Stimulated activated CD8-positive, alpha-beta memory T cell treated with anti-CD3 and anti-CD28 coated beads, Interleukin-12 subunit alpha, Interleukin-12 subunit beta, amount 100 ng/mL, for 4 hours (primary cell): ENCODE measurements around the gene NUDT14.

Source experiments
- DNase-seq: peaks from one replicate; pipeline ENCODE4 v3.0.0-alpha.2; 2020; ENCODE audit warnings: low read depth

The NUDT14 gene

DNA sequence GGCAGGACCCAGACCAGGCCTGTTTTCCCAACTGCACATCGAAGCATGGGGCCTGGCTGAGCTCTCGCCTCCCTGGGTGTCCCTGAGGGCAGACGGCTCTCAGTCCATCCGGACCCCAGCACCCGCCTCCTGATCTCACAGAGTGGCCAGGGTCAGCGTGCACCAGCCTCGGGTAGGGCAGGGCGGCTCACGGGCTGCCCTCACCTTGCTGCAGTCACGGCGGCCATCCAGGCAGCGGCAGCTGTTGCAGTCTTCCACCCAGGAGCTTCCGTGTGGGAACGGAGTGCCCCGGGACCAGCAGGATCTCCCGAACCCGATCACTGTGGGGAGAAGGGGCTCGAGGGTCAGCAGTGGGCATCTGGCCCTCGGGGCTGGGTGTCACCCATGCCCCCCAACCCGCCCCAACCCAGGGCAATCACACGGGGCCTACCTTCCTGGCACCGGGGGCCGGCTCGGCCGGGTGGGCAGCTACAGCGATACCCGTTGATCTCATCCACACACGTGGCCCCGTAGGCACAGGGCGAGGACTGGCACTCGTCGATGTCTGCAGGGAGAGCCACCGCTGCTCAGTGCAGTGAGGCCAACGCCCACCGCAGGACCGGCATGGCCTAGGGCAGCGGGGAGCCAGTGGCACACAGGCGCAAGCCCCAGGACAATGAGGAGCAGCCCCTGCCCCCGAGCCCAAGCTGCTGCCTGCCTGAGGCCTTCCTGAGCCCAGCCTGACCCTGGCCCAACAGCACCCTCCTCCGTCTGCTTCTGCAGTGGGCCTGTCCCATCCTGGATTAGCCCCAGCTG is 34.7 kb downstream of the NUDT14 start:
- no peak for DNase-seq

DNA sequence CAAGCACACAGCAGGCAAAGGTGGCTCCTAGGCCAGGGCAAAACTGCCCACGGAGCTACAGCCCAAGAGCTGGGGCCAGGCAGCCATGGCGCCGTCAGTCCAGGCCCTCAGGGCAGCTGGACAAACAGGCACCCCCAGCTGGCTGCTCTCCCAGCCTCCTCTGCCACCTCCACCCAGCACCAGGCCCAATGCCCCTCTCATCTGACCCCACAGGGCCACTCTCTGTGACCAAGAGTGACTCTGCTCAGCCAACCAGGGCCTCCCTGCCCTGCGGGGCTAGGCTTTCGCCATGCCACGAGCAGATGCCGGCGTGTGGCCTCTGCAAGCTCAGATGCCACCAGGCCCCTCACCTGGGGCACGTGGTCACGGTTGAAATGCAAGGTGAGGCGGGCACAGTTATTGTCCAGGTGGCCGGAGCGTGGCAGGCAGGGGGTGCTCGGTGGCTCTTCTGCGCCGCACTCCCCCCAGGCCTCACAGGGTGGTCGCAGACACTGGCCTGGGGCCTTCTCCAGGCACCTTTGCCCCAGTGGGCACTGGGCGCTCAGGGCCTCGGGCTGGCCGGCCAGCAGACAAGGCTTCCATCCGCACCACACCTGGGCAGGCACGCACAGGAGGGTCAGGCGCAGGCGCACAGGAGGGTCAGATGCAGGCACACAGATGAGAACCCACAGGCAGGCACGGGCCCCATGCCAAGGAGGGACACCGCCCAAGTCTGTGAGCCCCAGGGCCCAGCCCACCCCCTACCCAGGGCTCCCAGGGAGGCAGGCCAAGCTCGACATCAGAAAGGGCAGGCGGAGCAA is 35.5 kb downstream of the NUDT14 start:
- no peak for DNase-seq

DNA sequence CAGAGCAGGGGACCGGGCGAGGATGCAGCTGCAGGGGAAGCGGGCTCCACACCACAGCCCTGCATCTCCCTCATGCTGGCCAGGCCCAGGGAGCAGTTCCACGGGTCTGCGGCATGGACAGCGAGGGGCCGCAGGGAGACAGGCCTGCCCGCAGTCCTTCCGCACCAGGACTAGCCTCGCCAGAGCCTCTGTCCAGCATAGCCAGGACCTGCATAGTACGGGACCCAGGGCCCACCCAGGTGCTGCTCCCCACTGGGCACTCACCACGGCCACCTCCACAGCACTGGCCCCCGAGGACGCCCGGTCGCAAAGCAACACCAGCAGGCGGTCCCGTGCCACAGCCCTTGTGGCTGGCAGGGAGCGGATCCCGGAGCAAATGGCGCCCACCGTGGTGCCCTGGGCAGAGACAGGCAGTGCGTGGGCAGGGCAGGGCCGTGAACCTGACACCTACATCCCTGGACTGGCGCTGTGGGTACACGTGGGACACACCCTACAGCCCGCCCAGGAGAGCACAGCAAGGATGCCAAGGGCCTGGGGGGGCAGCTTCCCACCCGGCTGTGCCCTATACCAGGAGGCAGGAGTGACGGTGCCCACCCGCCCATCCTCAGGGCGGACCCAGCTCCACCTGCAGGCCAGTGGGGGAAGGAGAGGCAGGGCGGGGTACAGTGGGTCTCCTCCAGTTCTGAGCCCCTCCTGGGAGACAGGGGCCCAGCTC is 36.3 kb downstream of the NUDT14 start:
- no peak for DNase-seq

GRCh38 chr14:105144026-105144665 is 37.0 kb downstream of the NUDT14 start:
- DNase-seq, result no peak

DNA sequence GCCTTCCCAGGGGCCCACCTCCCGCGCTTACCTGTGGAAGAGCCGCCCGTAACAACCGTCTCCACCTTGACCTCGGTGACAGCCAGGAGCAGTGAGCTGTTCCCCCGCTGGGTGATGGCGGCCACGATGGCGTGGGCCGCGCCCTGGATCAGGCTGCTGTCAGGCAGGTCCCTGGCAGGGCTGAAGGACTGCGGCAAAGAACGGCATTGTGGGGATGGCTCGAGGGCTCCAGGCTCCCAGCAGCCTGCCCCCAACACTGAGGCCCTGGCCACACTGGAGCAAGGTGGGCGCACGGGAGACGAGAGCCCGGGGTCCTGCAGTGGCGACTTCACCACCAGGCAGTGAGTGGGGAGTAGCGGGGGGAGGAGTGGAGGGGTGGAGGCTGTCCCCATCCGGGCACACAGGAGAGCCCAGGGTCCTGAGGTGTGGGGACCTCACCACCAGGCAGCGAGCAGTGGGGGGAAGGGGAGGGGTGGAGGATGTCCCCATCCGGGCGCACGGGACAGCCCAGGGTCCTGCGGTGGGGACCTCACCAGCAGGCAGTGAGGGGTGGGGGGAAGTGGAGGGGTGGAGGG is 37.6 kb downstream of the NUDT14 start:
- no peak for DNase-seq

DNA sequence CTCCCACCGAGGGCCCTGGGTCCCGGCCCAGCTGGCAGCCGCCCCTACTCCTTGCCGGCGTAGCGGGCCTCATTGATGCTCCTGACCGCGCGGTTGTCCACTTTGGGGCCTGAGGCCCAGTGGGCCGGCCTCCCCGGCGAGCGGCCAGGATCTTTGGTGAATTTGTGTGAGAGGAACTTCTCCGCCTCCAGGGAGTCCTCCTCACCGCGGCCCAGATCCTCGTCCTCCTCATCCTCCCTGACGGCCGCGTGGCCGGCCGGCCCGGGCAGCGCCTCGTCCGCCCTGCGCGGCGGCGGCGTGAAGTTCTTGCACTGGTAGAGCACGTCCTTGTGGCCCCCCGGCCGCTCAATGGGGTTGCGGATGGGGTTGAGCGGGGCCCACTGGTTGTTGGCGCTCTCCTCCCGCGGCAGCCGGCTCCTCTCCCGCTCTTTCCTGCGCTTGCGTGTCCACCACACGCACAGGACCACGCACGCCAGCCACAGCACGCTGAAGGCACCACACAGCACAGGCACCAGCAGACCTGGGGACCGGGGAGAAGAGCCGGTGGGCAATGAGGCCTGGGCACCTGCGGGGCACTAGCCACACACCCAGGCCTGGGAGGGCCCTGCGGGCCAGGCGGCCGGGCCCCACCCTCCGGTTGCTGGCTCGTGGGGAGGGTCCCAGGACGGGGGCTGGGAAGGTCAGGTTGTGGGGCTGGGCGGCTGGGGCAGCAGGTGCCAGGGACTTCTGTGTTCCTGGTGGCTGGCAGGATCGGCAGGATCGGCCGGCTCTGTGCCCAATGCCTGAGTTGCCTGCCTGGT is 38.3 kb downstream of the NUDT14 start:
- DNase-seq, result no peak

GRCh38 chr14:105141486-105142281 is 39.4 kb downstream of the NUDT14 start:
- DNase-seq, result no peak

- no peak for DNase-seq
Measured at GRCh38 chr14:105141026-105141425, 40.1 kb downstream of the NUDT14 start.

DNA sequence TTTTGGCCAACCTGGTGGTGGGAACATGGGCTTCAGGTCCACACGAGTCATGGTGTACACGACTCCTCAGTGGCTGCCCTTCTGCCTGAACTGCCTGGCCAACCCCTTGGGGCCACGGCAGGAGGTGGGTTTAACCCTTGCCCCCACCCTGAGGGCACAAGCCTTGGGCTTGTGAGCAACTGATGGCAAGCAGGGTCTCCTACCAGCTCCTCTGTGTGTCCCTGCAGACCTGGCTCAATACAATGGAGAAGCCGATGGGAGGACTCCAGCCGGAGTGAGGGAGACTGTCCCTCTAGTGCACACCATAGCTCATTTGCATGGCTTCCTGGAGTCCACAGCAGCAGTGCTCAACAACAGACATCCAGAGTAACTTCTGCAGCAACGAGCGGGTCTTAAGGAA is 40.5 kb downstream of the NUDT14 start:
- no peak for DNase-seq

- DNase-seq, result no peak
Measured at GRCh38 chr14:105139831-105140239, 41.3 kb downstream of the NUDT14 start.

GRCh38 chr14:105139212-105139825 is 41.8 kb downstream of the NUDT14 start:
- no peak for DNase-seq

GRCh38 chr14:105138551-105139111 is 42.5 kb downstream of the NUDT14 start:
- DNase-seq, result no peak

DNA sequence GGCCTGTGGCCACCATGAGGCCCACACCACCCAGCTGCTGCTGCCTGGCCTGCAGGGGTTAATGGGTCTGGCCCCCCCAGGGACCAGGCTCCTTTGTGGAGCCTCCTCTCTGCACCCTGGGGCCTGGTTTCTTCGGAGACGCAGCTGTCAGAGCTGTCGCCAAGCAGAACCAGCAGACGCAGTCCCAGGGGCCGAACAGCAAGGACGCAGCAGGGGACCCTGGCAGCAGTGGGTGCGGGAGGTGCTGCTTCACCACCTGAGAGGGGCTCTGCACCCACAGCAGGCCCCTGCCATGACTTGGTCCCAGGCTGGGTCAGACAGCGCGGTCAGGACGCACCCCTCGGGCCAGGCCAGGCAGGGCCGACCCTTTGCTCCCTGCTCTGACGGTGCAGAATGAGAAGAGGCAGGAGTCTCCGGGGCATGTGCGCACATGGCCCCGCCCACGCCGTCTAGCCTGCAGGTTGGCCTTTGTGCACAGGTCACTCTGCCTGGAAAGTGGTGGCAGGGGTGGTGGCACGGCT is 43.0 kb downstream of the NUDT14 start:
- no peak for DNase-seq

DNA sequence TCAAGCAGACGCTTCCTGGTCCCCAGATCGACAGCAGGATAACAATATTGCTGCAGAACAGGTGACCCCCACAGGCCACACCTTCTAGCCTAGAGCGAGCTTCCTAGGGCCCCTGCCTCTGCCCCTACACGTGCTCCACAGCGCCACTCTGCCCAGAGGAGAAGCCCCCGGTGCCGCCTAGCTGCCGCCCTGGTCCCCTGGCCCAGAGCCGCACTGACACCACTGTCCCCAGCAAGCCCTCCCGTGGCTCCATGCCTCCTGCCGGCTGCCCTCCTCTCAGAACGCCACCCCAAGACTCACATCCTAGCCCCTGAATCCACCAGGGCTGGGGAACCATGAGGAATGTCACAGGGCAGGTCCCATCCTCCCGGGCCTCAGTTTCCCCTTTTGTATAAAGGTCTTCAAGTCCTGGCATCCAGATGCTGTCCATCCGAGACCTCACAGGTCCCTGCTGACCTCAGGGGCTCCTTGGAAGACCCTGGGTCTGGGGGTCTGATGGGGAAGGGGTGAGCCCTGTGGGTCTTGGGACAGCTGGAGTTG is 43.6 kb downstream of the NUDT14 start:
- DNase-seq, result no peak

DNA sequence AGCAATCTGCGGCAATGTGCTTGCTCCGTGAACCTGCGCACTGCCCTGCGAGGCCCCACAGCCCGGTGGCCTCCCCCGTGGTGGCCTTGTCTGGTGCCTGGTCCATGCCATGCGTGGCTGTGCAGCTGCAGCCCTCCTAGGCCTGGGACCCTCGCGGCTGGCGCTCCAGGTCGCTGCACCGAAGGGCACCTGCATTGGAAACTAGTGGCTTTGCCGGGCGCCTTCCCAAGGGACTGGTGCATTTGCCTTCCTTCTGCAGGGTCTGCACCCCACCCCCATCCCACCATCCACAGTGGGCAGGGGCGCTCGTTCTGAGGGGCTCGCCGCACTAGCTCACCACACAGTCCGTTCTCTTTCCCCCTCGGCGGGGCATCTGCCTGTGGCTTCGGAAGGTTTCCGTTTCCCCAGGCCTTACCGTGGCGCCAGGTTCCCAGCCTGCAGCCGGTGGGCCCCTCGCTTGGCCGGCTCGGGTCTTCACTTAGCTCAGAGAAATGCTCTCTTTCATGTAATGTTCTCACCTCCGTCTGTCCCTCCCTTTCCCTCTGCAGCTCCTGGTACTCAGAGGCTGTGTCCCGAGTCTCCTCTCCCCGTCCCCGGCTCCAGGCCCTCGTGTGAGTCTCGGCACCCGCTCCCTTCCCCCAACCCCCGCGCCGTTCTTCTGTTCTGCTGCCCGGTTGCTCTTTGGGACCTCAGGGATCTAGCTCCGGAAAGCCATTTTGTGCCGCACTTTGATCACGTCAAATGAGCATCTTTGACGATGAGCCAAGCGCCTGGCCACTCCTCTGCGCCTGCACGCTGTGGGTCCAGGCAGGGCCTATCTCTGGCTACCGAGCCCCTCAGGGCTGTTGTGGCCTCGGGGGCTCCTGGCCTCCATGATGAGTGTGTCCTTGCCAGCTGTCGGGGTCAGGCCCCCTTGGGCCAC is 44.5 kb downstream of the NUDT14 start:
- no peak for DNase-seq

GRCh38 chr14:105135700-105136395 is 45.3 kb downstream of the NUDT14 start:
- DNase-seq, result no peak
